NCI-H446 (cell line): ENCODE measurements around the gene CCDC106.
A peak's percentile ranks its signal among the peaks of the same experiment; 100 is the strongest.

ENCODE experiments used
- DNase-seq, 2 experiments: peaks; one replicate each; lab custom pipeline; 2025; lab: John Stamatoyannopoulos, UW

The CCDC106 gene

GRCh38 chr19:55647732-55648584 lies at the start of gene CCDC106:
TSS of gene CCDC106 (plus strand) at chr19:55648212. CDS start at chr19:55649047, 835 bp downstream.
- DNase-seq, result peak; percentile 68 to 88

DNA sequence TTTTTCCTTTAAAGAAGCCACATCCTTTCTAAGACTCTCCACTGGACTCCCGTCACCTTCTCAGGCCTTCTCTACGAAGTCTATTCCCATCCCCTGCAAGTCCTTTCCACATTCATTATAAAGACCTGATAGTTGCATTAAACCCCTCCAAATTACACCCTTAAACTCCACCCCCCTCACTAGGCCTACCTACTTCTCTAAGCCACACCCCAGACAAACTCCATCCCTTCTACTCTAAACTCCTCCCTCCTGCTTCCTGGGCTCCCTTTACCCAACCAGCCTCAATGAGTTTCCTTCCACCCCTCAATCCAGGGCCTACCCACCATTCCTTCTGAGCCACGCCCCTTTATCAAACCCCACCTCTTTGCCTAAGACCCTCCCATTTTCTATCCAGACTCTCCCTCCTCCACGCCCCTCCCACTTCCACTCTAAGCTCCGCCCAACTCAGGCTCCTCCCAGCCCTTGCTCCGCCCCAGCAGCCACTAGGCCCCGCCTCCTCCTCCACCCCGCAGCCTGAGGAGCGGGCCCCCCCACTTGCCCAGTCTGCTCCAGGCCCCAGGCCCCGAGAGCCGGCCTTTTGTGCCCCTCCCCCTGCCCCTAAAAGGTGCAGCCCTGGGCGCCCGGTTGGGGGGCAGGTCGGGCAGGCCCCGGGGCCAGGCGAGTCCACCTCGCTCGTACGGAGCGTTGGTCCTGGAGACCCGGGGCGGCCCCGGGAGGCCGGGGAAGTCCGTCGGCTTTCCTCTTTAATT lies 49.1 kb upstream of the CCDC106 start:
- DNase-seq, result peak; percentile 94 to 96

- DNase-seq, result peak; percentile 99
These were observed 48.6 kb upstream of the CCDC106 start, which contains the start of gene FIZ1 for GRCh38 chr19:55599468-55599841. TSS of gene FIZ1 (minus strand) at chr19:55599517. CDS start at chr19:55597865, 1,652 bp downstream.

DNA sequence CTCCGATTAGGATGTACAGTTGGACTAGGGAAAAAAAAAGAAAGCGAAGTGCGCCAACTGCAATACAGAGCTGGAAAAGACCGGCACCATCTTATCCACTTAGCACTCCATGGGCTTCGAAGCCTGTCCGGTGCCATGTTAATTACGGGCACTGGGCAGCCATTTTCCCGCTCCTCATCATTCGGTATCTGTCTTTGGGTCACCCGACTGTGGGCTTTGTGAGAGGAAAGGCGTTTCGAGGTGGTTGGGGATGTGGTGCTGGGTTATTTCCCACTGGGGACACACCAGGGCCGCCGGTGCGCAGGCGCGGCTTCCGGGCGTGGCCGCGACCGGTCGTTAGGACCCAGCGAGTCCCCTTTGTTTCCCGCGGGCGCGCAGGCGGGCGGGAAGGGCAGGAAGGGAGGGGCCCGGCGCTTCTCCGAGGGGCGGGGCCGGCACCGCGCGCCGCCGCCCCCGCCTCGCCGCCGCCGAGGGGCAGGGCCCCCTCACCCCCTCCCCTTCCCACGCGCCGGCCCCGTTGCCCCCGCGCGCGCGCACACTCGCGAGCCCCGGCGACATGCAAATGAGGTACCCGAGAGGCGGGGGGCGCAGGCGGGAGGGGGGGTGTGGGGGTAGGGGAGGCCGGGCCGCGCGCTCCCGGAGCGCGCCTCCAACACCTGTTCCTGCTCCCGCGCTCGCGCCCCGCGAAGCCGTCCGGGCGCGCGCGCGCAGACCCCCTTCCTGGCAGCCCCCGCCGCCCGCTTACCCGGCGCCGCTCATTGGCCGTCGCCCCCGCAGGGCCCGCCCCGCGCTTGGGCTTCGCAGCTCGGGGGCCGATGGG lies 48.0 kb upstream of the CCDC106 start, which contains the start of gene ZNF524:
Gene ZNF524, plus strand, starts transcription at position 447 of the 820 bp plus-strand sequence. CDS start 1,825 bp downstream, outside the sequence.
- peak; percentile 98 to 99 for DNase-seq

GRCh38 chr19:55600662-55601028 lies 47.4 kb upstream of the CCDC106 start:
- no peak for DNase-seq

DNA sequence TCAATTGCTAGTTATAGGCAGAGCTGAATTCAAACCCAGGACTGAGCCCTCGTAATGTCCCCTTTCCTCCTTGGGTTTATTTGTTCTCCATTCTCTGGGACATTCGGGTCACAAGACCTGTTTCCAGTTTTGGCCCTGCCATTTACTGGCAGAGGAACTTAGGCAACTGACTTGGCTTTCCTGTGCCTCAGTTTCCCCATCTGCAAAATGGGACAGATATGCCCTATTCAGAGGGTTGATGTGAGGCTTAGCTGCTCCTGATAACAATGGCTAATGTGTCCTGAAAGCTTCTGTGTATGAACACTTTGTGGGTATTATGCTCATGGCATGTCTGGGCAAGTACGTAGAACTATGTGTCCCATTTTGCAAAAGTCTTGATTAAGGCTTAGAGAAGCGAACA lies 46.9 kb upstream of the CCDC106 start:
- peak in 1 of 2 experiments; percentile 17 for DNase-seq

DNA sequence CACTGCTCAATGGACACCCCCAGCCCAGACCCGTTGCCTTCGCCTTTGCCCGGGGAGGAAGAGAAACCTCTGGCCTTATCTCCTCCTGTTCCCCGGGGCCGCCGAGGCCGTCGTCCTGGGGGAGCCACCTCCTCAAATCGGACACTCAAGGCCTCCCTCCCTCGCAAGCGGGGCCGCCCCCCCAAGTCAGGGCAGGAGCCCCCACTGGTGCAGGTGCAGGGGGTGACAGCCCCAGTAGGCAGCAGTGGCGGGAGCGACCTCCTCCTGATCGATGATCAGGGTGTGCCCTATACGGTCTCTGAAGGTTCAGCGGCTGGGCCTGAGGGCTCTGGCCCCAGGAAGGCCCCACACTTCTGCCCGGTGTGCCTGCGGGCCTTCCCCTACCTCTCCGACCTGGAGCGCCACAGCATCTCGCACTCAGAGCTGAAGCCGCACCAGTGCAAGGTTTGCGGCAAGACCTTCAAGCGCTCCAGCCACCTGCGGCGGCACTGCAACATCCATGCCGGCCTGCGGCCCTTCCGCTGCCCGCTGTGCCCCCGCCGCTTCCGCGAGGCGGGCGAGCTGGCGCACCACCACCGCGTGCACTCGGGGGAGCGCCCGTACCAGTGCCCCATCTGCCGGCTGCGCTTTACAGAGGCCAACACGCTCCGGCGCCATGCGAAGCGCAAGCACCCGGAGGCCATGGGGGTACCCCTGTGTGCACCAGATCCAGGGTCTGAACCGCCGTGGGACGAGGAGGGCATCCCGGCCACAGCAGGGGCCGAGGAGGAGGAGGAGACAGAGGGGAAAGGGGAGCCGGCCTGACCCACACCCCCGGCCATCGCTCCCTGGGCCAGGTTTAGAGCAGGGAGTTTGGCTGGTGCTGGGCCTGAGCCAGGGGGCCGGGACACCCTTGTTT lies 45.7 kb upstream of the CCDC106 start:
- no peak for DNase-seq

GRCh38 chr19:55603115-55603514 lies 44.9 kb upstream of the CCDC106 start:
- no peak for DNase-seq

GRCh38 chr19:55603581-55604292 lies 44.3 kb upstream of the CCDC106 start:
- DNase-seq, result no peak

- DNase-seq, result peak; percentile 97 to 99
These were observed 42.8 kb upstream of the CCDC106 start for GRCh38 chr19:55605207-55605636.

DNA sequence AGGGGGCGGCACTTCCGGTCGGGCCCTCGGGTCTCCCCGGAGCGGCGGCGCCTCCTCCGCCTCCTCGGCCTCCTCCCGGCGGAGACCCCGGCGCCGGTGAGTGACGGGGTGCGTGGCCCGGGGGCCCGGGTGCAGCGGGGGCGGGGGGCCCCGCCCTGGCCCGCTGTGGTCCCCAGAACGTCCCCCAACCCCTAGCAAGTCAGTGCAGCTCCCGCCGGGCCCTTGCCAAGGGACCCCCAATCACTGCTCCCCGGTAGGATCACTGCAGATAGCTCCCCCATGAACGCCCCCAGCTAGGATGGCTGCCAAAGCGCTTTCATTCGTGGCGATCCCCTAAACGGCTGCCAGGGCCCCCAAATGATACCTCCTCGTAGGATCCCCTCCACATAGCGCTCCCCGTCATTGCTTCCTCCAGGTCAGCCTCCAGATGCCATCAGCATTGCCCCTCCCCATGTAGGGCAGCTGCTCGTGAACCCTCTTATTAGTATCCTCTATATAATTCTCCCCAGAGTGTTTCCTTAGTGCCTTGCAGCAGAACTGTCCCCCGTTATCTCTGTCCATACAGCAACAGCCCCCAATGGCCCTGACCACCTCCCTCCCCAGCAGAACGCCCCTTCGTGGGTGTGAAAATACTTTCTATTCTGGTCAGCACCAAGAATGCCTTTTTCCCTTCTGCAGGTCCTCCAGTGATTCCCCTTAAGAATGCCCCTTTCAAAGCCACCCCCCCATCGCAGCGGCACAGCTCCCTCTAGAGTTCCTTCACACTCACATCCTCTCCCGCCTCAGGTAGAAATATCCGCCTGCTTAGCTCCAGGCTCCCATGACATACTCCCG lies 42.2 kb upstream of the CCDC106 start, which contains the start of gene ZNF865:
Gene ZNF865, plus strand, starts transcription at position 11 of the 834 bp plus-strand sequence. CDS start 7,972 bp downstream, outside the sequence.
- peak; percentile 55 to 69 for DNase-seq

DNA sequence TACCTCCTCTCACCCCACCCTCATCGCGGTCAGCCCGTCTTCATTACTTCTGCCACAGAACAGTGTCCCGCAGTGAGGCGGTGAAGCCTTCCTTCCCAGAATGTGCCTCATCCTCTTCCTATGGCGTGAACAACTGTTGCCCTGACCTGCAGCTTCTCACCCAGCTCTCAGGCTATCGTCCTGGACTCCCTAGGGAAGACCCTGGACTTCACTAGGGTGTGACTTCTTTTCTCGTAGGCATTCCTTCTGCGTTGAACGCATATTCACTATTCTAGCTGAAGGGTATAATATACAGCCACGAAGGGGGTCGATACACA lies 41.6 kb upstream of the CCDC106 start:
- no peak for DNase-seq

GRCh38 chr19:55606817-55607216 lies 41.2 kb upstream of the CCDC106 start:
- DNase-seq, result no peak

- no peak for DNase-seq
These were observed 38.7 kb upstream of the CCDC106 start for GRCh38 chr19:55609326-55609725.

DNA sequence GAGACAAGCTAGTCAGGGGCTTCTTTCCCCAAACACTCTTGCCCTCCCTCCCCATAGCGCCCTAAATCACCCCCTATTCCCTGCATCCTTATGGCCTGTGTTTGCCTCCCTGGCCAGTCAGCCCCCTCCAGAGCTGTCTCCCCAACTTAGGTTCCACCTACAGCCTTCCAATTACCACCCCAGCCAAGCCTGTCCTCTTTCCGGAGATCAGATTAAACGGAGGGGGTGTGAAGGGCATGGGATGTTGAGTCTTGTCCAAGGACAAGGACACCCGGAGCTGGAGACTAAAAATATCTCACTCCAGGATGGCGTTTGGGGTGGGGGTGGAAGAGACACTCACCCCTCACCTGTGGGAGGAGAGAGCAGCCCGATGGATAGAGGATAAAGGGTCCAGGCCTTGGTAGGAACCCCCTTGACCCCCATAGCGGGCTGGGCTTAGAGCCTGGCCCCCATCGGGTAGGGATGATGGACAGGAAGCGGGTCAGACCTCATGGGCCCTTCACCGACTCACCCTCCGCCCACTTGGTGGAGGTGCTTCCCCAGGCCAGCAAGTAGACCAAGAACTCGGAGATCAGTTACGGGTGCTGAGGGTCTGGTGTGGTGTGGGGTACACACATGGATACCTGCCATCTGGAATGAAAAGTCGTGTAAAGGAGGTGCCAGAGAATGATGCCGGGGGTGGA lies 36.6 kb upstream of the CCDC106 start:
- DNase-seq, result no peak

DNA sequence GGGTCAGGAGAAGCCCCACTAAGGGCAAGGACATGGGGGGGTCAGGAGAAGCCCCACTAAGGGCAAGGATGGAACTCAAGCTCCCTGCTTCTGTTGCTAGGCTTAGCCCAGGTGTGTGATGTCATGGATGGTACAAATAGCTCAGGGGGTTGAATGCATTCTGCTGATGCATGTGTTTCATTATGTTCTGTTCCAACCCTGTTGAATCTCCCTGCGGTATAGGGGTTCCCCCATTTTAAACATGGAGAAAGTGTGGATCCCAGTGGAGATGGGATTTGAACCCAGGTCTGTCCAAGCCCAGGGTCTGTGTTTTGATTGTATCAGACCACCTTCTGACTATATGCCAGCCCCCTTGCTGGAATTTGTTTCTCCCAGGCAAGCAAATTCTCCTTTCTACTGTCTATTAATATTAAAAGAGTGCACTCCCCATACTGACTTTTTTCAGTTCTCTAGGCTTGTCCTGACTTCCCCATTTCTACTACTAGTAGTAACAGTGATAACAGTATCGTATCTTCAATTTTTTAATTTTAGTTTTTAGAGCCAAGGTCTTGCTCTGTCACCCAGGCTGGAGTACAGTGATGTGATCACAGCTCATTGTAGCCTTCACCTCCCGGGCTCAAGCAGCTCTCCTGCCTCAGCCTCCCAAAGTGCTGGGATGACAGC lies 35.9 kb upstream of the CCDC106 start:
- no peak for DNase-seq

GRCh38 chr19:55613396-55613795 lies 34.6 kb upstream of the CCDC106 start:
- DNase-seq, result no peak
